CD4-positive, alpha-beta T cell treated with Interleukin-17A for 1 hour (primary cell): ENCODE measurements around the gene LYST.
"Not testable (repeated sequence)": the region's sequence is repeated elsewhere in the genome, so short reads cannot be mapped to it uniquely, and the experiment has no call there.

Experiments used
- DNase-seq: peaks from one replicate; pipeline ENCODE4 v3.0.0-alpha.2; 2020

The LYST gene

GRCh38 chr1:235866205-235866912 lies at the start of gene LYST:
Gene LYST, minus strand, starts transcription at chr1:235866906. Its CDS starts 36,489 bp downstream, at chr1:235830417.
- DNase-seq, result peak; percentile 80

GRCh38 chr1:235915489-235915888 lies 48.8 kb upstream of the LYST start:
- DNase-seq, result not testable (repeated sequence)

- DNase-seq, result no peak
Observed at GRCh38 chr1:235913311-235913710, 46.6 kb upstream of the LYST start.

GRCh38 chr1:235911876-235912275 lies 45.2 kb upstream of the LYST start:
- DNase-seq, result no peak

- no peak for DNase-seq
Observed at GRCh38 chr1:235911300-235911662, 44.6 kb upstream of the LYST start.

- DNase-seq, result no peak
Observed at GRCh38 chr1:235910357-235911299, 43.9 kb upstream of the LYST start.

GRCh38 chr1:235908742-235909520 lies 42.2 kb upstream of the LYST start:
- no peak for DNase-seq

GRCh38 chr1:235907897-235908240 lies 41.2 kb upstream of the LYST start:
- DNase-seq, result no peak

- no peak for DNase-seq
Observed at GRCh38 chr1:235907187-235907896, 40.6 kb upstream of the LYST start.

GRCh38 chr1:235906436-235906835 lies 39.7 kb upstream of the LYST start:
- no peak for DNase-seq

GRCh38 chr1:235903809-235904208 lies 37.1 kb upstream of the LYST start:
- DNase-seq, result not testable (repeated sequence)

GRCh38 chr1:235902677-235903542 lies 36.2 kb upstream of the LYST start:
- DNase-seq, result no peak

- no peak for DNase-seq
Observed at GRCh38 chr1:235901461-235901860, 34.8 kb upstream of the LYST start.

GRCh38 chr1:235898126-235898525 lies 31.4 kb upstream of the LYST start:
- no peak for DNase-seq

- no peak for DNase-seq
Observed at GRCh38 chr1:235893840-235894239, 27.1 kb upstream of the LYST start.

- no peak for DNase-seq
Observed at GRCh38 chr1:235892734-235893413, 26.2 kb upstream of the LYST start.

- no peak for DNase-seq
Observed at GRCh38 chr1:235892202-235892601, 25.5 kb upstream of the LYST start.

- DNase-seq, result peak; percentile 75
Observed at GRCh38 chr1:235888119-235888643, 21.5 kb upstream of the LYST start.

- no peak for DNase-seq
Observed at GRCh38 chr1:235887676-235888075, 21.0 kb upstream of the LYST start.

- DNase-seq, result no peak
Observed at GRCh38 chr1:235885655-235886262, 19.1 kb upstream of the LYST start.
